ENCODE data around the gene DPEP3.

DNA sequence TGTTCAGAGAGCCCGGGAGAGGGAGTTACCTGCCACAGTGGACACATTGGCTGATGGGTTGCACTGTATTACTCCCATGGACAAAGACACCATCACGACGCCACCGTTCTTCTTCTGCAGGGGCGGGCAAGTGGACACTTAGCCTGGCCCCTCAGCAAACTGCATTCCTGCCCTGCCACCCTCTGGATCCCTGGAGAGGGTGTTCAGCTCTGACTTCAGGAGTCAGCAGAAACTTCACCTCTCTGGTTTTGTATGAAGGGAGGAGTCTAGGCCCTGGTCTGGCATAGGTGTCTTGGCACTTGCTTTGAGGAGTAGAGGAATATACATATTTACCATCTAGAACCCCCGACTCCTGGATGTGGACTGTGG, 9.7 kb upstream of the DPEP3 start:
- TF ChIP-seq CTCF (conservative IDR thresholded peaks at IDR 0.05 in 1 of 2, IDR thresholded peaks at IDR 0.05 in 1 of 2; ENCODE audit: extremely low read depth in 1 of 2, insufficient read depth in 1 of 2, low read depth in 1 of 2, low read length in 2 of 2) (no peak), EZH2 (IDR thresholded peaks at IDR 0.05; ENCODE audit: borderline replicate concordance, low read length) (no peak)

All from mammary epithelial cell (primary cell).